HG03108 (cell line): ENCODE data around the gene RASL12.

ENCODE experiments used
- ATAC-seq: cut with Tn5 transposase; IDR thresholded peaks from one replicate; pipeline ENCODE4 v1.9.1; 2021; ENCODE audit warnings: moderate library complexity; ENCODE audit not compliant: unreplicated experiment

The RASL12 gene

DNA sequence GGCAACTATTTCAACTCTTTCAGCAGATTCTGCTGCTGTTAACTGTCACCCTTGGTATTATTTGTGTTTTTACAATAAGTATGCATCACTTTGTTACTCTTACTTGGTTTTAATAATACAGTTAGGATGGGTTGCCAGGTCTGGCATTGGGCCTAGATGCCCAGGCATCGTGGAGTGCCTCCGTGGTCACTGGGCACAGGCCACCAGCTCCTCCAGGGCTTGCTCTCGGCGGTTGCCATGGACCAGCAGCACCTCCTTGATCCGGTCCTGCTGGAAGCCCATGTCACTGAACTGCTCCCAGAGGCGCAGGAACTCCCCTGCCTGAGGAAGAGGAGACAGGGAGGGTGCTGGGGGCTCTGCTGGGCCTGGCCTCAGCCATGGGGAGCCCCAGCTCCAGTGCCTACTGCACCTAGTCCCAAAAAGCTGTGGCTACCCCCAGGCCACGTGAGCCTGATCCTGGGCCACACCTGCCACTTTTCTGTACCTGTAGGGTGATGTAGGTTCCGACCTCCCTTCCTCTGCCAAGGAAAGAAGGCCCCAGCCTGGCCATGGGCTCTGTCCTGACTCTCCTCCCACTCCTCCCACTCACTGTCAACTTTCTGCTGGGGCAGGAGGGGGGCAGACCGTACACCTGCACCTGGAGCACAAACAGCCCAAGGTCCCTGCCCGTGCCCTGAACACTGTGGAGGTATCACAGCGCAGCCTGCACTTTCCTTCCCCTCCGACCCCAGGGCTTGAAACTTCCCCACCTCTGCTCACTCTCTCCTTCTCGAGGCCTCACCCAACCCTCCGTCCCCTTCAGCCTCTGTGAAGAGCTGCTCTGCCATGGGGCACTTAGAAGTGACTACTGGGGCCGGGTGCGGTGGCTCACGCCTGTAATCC is 25.4 kb upstream of the RASL12 start:
- ATAC-seq, result no peak

DNA sequence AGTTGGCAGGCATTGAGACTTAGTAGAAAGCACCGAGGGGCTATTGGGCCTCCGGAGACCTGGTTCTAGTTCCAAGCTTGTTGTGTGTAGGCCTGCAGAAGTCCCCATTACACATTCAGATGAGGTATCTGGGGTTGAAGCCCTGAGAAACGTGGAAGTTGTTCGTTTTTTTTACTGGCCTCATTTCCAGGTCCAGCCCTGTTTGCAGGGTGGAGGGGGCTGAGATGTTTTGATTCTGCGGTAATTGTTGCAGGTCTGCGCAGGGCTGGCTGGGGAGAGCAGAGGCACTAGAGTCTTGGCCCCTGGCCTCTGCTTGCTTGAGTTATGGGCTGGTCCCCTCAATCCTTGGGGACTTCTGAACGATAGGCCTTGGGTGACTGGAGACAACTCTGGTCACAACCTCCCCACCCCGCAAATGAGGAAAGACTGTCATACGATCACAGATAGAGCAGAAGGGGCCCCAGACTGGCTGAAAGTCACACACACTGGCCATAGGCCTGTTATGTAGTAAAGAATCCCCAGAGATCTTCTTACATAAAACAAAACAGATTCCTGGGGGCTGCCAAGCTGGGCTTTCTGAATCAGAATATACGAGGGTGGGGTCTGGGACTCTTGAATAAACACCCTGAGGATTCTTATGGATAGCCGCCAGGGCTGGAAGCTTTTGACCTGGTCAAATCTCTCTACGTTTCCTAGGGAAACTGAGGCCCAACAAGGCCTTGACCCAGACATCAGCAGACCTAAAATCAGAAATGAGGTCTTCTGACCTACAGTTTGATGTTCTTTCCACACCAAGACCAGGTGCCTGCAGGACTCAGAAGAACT is 24.4 kb upstream of the RASL12 start:
- ATAC-seq, result no peak

DNA sequence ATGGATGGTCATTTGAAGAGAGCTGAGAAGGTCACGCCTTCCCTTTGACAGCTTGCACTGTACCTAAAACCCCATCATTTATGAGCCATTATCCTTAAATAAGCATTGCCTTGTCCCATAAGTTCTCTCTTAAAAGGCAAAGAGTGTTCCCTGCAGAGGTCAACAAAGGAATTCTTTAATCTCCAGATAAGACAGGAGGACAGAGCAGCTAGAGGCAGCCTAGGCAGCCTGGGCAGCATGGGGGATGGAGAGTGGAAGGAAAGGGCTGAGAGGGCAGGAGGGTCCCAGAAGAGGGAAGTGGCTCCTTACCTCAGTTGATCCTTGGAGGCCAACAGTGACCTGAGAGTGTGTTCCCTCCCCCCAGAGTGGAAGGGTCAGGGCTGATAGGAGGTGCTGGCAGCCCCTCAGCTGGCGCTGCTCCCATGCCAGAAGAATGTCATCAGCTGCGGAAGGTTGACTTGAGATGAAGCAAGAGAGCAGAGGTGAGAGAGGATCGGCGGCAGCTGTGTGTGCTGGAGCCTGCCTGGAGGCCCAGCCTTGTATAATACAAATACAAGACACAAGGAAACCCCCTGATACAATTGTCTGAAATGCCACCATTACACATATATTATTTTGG is 21.5 kb upstream of the RASL12 start:
- no peak for ATAC-seq

DNA sequence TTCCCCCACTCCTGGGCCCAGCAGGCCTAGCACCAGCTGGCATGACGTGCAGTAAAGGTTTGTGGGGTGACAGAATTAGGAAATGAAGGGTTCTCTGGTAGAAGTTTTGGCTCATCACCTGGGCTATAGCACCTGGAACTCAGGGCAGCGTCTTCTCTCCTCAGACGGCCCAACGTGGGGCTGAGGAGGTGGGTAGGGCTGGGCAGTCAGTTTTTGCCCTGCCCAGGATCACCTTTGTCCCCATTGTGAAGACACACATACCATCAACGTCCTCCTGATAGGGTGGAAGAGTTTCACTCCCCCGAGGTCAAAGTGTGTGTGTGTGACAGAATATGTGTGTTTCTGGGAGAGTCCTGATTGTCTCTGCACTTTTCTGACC is 20.8 kb upstream of the RASL12 start:
- no peak for ATAC-seq

DNA sequence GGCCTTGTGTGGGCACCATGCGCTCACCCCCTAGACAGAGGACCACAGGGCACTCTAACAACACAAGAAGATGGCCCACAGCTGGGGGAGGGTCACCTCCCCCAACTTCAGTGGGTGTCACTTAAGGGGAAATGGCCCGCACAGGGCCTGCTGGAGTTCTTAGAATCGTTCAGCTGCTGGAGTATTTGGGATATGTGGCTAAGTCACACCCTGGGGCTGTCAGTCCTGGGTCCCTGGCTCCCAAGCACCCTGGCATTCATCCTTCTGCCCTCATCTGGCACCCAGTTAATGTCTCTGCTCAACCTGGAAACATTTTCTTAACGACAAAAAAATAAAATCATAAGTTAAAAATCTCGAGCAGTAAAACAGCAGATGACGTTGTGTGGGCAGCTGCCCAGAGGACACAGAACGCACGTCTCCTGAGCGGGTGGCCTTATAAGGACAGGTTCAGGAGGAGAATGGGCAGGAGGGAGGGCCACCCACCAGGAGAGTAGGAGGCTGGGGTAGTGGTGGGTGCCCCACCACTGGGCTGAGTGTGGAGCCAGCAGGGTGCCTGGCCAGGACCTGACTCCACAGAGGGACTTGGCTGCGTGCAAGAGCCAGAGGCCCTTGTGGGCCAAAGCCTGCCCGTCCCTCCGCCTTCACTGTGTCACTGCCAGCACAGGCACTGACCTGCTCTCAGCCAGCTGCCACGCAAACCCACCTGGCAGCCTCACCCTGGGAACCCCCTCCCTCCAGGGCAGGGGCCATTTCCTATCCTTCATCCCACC is 20.3 kb upstream of the RASL12 start:
- no peak for ATAC-seq

DNA sequence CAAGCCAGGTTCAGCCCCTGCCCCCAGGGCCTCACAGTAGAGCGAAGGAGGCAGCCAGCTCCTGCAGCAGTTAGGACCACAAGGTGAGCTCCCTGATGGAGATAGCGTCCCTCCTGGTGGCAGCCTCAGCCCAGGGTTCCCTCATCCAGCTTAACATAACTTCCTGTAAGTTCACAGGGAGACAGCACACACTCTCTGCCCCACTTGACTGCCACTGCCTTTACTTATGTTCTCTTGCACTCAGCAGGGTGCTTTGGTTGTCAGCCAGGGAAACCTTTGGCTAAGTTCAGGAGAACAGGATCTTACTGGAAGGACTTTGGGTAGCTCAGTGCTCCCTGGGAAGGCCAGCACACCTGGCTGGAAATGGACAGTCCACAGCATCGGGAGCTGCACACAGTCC is 19.6 kb upstream of the RASL12 start:
- ATAC-seq, result no peak

DNA sequence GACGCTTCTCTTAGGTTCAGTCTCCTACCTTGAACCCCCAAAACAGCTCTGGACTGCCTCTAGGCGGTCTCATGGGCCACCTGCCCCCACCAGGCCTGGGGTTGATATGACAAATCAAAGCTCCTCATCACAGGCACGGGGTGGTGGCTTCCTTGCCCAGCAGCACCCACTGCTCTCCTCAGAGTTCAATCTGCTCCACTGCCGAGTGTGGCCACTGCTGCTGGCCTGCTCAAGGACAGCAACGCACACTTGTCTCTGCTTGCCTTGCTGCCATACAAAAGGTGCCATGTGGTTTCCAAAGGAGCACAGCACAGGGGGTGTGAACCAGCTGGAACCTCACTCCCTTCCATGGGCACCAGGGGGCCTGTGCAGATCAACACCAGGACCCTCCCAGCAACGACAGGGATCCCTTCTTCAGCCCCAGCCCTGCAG is 18.9 kb upstream of the RASL12 start:
- ATAC-seq, result no peak

DNA sequence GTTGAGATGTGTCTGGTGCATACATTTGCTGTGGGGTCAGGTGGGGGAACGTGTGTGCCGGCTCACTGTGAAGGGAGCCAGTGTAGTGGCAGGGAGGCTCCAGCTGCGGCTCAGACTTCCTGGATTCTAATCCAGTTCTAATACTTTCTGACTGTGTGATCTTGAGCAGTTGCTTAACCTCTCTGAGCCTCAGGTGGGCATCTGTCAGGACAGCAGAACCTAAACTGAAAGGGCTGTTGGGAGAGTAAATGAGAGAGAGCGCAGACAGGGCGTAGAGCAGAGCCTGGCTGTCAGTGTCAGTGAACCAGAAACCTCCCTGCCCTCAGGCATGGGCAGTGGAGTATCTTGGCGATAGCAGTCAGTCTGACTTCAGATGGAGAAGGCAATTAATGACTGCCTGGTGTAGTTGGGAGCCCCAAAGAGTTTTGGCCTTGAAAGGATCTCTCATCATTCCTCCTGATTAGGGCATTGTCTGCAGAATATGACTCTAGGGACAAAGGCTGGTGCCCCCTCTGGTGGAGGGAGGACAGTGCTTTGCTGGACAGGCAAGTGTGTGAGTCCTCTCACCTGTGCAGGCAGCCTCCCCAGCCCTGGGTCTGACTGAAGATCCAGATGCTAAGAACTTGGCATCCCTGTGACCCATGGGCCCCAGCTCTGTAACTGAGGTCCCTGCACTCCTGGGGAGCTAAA is 18.3 kb upstream of the RASL12 start:
- no peak for ATAC-seq

DNA sequence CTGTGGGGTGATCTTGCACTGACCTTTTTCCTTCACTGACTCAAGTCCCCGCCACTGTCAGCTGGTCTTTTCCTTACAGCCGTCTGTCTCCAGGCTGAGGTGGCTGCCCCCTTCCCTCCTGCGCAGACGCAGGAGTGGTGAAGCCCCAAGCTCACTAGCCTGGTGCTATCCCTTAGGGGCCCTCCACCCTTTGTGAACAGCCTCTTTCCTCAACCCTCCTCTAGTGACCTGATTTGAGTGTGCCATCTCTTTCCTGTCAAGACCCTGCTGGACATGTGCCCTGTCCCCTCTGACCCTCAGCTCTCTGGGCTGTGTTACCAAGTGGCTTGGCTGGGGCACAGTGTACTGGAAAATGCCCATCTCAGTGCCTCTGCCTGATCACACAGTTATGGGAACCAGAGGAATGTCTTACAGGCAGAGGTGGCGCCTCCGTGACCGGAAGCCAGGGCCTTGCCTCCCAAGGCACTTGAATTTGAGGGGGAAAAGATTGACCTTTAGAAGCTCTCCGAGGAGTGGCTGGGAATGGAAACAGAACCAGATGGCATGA is 17.5 kb upstream of the RASL12 start:
- ATAC-seq, result no peak

DNA sequence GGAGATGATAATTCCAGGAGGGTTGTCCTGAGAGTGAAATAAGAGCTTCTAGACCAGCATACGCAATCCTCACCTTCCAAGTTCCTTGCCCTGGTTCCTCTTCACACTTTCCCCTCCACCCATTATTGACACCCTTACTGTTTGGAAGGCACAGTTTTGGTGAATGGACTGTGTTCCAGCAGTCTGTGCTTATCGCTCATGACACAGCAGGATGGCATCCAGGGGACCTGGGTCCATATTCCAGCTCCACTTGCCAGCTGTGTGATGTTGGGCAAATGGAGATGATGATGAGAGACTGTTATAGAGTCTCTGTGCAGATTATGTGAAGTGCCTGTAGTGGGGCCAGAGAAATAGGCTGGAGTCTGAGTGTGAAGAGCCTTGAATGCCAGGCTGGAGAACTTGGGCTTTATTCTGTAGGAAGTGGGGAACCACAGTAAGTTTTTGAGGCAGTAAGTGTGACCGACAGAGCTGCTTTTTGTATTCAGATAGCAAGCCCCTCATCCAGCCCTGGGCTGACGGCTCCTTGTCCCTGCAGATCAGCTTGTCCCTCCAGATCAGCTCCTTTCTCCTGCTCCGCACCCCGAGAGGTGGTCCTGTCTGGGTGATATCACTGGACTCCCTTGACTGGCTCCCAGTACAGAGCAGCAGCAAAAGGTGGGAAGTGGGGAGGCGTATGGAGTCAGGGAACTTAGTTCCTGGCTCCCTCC is 16.9 kb upstream of the RASL12 start:
- ATAC-seq, result no peak

DNA sequence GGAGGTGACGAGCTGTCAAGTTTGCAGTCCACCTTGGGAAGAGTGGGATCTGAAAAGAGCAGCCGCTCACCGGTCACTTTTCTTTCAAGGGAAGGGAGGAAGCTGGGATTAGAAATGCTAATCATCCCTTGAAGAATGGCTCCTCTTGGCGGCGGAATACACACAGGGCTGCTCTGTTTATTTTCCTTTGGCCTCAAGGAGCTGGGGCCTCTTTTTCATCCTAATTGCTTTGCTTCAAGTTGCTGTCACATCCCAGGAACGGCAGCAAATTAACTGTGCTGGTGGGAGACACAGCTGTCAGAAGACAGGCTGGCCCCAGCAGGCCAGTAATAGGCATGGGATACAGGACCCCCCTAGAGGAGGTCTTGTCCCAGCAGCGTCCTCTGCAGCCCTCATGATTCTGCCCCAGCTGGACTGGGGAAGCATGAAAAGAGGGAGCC is 15.5 kb upstream of the RASL12 start:
- no peak for ATAC-seq

DNA sequence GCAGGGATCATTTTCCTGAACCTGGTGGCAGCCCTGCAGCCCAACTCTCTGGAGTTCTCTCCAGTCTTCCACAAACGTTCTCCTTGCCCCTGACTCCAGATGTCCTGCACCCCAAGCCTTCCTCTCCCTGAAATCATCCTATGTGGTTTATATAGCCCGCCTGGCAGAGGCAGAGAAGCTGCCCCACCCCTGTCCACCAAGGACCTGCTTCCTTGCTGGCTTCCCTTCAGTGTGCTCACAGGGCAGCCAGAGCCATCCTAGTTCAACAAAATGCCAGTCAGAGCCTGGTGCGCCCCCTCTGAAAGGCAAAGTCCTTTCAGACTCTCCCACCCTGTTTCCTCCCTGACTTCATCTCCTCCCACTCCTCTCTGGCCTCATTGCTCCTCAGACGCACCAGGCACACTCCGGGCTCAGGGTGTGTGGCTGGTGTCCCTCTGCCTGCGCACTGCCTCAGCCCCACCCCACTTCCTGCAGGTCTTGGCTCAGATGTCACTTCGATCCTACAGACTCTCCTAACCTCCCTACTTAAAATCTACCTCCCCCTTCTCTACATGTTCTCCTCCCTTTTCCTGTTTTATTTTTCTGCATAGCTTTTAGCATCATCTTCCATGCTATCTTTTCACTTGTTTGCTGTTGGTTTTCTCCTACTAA is 14.6 kb upstream of the RASL12 start:
- no peak for ATAC-seq

DNA sequence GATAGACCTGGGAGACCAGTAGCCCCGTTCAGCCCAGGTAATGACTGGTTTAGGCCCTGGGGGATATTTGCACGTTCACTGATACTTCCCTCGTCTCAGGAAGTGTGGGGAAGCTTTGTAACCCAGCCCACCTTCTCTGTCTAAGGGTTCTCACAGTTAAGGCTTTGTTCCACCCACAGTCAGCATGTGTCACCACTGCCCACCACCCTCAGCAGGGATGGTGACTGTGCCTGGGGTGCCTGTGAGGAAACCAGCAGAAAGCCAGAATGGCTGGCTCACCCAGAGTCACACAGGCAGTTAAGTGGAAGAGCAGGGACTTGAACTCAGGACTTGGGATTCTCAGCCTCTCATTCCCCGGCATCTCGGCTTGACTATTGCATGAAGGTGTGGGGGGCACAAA is 14.0 kb upstream of the RASL12 start:
- no peak for ATAC-seq

DNA sequence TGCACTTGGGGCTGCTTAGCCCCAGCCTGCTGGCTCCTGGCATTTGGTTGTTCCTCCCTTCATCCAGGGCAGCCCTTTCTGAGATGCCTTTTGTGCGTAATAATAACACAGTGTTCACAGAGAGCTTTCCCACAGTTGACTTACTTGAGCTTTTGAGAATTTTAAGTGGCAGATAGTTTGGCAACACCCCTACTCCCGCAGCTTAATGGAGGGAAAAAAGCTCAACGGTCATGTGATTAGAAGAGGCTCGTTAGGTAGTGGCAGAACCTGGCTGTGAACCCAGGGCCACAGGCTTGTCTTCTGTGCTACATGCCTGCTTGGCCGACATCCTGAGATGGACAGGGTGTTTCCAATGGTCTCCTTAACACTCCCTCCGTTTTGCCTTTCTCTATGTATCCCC is 13.5 kb upstream of the RASL12 start:
- ATAC-seq, result no peak

DNA sequence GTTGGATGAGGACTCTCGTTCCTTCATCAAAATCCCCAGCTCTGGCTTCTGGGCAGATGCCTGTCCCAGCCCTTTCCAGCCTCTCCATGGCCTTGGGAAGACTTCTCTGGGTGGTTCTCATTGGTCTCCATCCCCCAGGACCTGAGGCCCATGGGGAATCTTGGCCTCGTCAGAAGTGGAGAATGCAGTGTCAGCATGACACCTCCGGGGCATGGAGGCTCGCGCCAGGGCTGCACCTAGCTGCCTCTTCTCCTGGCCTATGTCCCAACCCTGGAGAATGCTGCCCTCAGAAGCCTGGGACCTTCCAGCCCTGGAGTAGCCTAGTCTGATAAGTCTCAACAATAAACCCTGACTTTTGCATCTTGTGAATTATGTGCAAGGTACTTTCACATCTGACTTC is 11.8 kb upstream of the RASL12 start:
- ATAC-seq, result no peak

DNA sequence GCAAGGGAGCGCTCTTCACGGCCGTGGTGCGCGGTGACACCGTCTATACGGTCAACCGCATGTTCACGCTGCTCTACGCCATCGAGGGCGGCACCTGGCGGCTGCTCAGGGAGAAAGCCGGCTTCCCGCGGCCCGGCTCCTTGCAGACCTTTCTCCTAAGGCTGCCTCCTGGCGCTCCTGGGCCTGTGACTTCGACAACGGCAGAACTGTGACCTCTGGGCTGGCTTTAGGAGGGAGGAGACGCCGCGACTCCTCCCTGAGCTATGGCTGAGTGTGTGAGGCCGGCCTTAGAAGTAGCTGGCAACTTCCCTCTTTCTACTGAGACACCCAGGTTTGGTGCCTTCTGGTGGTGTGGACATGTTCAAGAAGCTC is 10.2 kb upstream of the RASL12 start:
- ATAC-seq, result no peak

DNA sequence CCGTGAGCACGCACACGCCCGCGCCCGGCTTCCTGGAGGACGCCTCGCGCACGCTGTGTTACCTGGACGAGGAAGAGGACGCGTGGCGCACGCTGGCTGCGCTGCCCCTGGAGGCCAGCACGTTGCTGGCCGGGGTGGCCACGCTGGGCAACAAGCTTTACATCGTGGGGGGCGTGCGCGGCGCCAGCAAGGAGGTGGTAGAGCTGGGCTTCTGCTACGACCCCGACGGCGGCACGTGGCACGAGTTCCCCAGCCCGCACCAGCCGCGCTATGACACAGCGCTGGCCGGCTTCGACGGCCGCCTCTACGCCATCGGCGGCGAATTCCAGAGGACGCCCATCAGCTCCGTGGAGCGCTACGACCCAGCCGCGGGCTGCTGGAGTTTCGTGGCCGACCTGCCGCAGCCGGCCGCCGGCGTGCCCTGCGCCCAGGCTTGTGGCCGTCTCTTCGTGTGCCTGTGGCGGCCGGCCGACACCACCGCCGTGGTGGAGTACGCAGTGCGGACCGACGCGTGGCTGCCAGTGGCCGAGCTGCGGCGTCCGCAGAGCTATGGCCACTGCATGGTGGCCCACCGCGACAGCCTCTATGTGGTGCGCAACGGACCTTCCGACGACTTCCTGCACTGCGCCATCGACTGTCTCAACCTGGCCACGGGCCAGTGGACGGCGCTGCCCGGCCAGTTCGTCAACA is 9.6 kb upstream of the RASL12 start:
- no peak for ATAC-seq

DNA sequence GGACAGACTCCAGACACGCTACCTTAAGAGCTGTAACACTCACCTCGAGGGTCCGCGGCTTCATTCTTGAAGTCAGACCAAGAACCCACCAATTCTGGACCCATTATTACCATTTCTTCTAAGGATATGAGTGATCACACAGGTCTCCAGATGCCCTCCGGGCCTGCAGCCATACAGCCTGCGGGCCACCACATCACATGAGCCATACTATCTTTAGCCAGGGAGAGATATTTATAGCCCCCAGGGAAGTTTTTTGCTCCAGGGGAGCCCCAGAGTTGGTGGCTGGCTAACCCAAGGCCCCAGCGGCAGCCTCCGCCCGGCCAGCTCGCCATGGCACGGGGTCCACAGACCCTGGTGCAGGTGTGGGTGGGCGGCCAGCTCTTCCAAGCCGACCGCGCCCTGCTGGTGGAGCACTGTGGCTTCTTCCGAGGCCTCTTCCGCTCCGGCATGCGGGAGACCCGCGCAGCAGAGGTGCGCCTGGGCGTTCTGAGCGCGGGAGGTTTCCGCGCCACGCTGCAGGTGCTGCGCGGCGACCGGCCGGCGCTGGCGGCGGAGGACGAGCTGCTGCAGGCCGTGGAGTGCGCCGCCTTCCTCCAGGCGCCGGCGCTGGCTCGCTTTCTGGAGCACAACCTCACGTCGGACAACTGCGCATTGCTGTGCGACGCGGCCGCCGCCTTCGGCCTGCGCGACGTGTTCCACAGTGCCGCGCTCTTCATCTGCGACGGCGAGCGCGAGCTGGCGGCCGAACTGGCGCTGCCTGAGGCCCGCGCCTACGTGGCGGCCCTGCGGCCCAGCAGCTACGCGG is 8.9 kb upstream of the RASL12 start, which contains the start of gene KBTBD13:
Gene KBTBD13 (plus strand): TSS at position 261 of the 805 bp plus-strand sequence. CDS start 70 bp downstream, at position 331.
- ATAC-seq, result no peak
